CMK (cell line): ENCODE data around the gene MORC3.
A peak's percentile ranks its signal among the peaks of the same experiment; 100 is the strongest.
"Not testable (repeated sequence)": the region's sequence is repeated elsewhere in the genome, so short reads cannot be mapped to it uniquely, and the experiment has no call there.

Source experiments
- DNase-seq: peaks from one replicate; pipeline ENCODE4 v3.0.0-alpha.2; 2010; ENCODE audit warnings: low read depth

The MORC3 gene

DNA sequence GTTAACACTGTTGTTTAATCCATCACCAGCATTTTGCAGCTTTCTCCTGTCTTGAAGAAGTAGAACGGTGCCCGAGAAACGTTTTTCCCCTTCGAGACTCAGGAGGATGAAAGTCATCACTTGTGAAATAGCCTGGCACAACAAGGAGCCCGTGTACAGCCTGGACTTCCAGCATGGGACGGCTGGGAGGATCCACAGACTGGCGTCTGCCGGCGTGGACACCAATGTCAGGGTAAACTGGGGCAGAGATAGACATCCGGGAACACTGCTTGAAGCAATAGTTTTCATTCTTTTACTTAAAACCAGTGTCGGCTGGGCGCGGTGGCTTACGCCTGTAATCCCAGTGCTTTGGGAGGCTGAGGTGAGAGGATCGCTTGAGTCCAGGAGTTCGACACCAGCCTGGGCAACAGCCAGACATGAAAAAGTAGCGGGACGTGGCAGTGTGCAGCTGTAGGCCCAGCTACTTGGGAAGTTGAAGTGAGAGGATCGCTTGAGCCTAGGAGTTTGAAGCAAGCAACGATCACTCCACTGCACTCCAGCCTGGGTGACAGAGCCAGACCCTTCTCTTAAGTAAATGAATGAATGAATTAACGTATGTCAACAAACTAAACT lies 66.1 kb downstream of the MORC3 start:
- no peak for DNase-seq

DNA sequence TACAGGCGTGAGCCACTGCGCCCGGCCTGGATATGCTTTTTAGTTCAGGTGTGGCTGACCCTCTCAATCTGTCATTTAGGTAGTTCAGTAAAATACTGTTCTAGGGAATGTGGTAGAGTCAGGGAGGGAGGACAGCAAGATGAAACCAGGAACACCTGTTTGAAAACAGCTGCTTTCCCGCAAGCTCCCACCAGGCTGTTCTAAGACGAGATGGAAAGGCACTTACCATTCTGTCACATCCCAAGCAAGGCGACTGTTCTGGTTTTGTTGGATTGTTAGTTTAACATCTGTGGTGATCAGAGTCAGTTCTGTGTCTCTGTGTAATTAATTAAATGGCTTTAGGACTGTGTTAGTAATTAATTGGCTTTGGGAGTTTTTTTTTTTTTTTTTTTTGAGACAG lies 68.1 kb downstream of the MORC3 start:
- no peak for DNase-seq

DNA sequence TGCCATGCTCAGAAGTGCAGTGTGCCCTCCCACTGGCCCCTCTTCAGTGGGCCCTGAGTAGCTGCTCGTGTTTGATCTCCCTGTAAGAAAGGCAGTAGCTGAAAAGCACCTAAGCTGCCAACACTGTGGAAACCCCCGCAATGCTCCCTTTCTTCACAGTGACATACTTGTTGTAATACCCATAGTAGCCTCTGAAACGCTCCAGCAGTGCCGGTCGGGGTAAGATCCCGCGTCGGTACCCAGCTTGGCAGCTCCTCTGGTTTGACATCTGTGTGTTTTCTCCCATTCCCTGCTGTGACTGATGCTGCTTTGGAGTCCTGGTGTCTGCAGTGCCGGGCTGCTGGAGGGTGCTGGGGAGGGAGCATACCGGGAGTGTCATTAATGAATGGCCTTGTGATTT lies 68.8 kb downstream of the MORC3 start:
- DNase-seq = no peak

DNA sequence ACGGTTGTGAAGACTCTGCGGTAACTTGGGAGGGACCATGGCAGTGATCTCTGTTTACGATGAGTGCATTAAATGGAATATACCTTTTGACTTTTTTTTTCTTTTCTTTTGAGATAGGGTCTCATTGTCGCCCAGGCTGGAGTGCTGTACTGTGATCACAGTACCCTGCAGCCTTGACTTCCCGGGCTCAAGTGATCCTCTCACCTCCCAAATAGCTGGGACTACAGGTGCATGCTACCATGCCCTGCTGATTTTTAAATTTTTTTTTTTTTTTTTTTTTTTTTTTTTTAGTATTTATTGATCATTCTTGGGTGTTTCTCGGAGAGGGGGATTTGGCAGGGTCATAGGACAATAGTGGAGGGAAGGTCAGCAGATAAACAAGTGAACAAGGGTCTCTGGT lies 71.7 kb downstream of the MORC3 start:
- DNase-seq = not testable (repeated sequence)

DNA sequence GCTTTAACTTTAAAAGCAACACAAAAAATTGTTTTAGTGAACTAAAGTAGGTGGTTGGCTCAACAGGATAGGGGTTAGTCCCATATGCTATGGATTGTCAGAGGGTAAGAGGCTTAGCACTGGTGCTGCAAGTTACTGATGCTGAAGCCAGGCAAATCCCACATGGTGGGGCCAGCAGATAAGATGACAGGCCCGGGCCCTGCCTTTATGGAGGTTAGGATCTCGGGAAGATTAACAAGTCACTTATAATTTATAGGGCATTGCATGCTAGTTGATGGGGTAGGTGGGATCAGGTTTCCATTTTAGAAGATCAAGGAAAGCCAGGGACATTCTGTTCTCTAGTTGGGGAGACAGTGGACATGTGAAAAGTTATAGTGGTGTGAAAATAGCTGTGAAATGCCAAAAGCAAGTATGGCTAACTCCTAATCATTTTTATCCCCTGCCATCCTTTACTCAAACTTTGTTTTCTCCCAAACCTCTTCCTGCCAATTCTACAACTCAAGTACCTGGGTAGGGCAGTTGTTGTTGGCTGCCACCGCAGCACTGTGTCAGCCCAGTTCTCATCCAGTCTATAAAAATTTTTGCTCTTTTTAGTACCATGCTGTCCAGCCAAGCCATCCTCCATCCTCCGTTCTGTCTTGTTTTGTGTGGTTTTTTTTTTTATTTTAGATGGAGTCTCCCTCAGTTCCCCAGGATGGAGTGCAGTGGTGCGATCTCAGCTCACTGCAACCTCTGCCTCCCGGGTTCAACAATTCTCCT lies 75.5 kb downstream of the MORC3 start:
- no peak for DNase-seq

DNA sequence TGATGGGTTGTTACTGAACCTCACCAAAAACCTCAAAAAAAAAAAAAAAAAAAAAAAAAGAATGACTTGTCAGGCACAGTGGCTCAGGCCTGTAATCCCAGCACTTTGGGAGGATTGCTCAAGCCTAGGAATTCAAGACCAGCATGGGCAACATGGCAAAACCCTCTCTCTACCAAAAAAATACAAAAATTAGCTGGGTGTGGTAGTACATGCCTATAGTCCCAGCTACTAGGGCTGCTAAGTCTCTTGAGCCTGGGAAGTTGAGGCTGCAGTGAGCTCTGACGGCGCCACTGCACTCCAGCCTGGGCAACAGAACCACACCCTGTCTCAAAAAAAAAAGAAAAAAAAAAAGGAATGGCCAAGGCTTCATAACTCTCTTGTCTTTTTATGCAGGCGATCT lies 76.3 kb downstream of the MORC3 start:
- DNase-seq = no peak

DNA sequence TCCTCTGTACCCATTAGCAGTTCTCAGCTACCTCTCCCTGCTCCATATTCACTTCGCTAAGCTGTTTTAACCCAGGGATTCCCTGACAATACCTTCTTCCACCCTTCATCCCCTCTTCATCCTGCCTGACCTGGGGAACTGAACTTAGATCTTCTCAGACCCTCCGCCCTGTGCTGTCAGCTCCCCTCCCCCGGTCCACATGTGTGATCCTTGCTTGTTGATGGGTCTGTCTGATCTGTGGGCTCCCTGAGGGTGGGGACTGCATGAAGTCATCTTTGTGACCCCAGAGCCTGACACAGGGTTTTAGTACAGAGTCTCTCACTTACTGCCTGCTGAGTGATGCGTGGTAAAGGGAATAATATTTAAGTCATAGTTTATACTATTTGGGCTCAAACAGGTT lies 77.0 kb downstream of the MORC3 start:
- DNase-seq = no peak

DNA sequence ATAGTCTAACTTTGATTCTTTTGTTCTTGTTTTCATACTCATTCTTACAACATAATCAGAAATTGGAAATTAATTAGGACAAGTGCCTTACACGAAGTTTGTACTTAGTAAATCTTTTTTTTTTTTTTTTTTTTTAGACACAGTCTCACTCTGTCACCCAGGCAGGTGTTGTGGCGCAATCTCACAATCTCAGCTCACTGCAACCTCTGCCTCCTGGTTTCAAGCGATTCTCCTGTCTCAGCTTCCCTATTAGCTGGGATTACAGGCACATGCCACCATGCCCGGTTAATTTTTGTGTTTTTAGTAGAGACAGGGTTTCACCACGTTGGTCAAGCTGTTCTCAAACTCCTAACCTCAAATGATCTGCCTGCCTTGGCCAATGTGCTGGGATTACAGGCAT lies 77.6 kb downstream of the MORC3 start:
- no peak for DNase-seq

DNA sequence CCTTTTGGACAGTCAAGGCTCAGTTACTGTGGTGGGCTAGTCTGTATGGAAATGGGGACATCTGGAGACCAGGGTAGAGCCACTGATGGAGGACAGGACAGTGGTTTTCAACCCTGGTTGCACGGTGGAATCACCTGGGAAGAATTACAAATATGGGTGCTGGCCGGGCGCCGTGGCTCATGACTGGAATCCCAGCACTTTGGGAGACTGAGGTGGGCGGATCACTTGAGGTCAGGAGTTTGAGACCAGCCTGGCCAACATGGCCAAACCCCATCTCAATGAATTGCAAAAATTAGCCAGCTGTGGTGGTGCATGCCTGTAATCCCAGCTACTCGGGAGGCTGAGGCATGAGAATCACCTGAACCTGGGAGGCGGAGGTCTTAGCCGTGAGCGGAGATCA lies 79.7 kb downstream of the MORC3 start:
- not testable (repeated sequence) for DNase-seq

DNA sequence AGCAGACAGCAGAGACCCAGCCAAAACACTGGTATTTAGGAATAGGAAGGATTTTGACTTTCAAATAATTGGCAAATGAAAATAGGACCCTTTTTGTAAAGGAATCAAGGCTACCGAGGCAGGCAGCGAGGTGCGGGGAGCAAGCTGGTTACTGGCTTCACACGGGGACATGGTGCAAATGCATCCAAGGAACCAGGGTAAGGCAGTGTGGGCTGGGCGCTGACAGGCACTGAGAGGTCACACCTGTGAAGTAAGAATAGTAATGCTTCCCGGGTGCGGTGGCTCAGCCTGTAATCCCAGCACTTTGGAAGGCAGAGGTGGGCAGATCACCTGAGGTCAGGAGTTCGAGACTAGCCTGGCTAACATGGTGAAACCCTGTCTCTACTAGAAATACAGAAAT lies 80.7 kb downstream of the MORC3 start:
- no peak for DNase-seq

DNA sequence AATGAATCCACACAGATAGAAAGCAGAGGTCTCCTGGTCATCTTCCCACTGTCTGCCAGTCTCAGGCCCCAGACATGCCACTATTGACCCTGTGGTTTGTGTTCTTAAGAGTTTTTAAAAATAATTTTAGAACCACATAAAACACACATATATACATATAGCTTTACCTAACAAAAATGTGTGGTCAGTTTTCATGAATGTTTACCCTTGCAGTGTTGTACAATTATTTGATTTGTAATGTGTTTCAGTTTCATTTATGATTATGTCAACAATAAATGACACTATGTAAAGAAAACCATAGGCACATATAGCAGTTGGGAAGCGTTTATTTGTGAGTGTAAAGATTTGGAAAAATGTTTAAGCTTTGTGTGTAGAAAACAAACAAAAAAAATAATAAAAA lies 82.3 kb downstream of the MORC3 start:
- DNase-seq = no peak

DNA sequence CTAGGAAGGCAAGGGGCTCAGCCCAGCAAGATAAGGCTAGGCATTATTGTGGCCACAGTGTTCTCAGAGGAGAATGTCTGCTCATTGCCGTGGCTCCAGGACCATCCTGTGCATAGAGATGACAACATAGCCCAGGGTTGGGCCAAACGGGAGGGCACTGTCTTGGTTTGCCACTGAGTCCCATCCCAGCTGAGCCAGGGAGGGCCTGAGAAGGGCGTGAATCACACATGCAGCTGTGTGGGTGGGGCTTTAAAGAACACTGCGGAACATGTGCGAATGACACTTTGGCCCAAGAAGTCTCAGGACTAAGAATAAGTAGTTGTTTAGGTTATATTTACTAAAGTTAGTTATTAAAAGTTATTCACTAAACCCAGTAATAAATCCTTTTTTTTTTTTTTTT lies 83.7 kb downstream of the MORC3 start:
- no peak for DNase-seq

DNA sequence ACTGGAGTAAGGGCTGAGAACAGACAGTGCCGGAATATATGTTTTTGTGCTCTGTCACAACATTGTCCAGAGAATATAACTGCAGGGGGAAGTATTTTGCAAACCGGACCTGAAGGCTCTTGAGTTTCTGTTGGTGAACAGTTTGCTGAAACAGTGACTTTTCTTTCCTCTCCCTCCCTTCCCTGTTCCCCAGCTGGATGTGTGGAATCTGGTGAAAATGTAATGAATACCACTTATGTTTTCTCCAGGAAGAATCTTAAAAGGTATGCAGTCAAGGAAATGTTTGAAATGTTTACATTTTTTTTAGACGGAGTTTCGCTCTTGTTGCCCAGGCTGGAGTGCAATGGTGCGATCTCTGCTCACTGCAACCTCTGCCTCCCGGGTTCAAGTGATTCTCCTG lies 88.6 kb downstream of the MORC3 start:
- no peak for DNase-seq

DNA sequence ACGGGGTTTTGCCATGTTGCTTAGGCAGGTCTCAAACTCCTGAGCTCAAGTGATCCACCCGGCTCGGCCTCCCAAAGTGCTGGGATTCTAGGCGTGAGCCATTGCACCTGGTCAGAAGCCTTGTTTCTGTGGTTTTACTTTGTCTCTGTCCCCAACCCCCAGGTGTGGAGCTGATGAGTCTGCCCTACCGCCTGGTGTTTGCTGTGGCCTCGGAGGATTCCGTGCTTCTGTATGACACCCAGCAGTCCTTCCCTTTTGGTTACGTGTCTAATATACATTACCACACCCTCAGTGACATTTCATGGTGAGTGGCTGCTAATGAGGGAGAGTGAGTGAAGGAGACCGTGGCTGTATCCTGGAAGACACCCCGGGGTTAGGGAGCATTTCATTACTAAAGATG lies 91.3 kb downstream of the MORC3 start:
- DNase-seq = no peak

DNA sequence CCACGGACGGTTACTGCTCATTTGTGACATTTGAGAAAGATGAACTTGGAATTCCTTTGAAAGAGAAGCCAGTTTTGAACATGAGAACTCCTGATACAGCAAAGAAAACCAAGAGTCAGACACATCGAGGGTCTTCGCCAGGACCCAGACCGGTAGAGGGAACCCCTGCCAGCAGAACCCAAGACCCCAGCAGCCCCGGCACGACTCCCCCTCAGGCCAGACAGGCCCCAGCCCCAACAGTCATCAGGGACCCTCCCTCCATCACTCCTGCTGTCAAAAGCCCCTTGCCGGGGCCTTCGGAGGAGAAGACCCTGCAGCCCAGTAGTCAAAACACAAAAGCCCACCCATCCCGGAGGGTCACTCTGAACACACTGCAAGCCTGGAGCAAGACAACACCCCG lies 92.9 kb downstream of the MORC3 start:
- DNase-seq = no peak

DNA sequence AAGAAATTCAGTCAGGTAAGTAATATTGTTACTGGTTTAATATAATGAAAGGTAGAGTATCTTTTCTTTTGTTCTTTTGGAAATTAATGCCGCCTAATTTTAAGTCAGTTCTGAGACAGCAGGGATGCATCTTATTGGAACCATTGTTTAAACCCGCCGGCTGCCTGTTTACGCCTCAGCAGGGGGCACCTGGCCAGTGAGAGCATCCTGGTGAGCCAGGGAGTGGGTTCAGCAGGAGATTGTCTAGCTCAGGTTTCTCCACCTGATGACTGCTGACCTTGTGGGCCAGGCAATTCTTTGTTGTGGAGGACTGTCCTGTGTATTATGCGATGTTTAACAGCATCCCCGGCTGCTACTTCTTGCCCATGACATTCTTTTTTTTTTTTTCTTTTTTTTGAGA lies 95.4 kb downstream of the MORC3 start:
- DNase-seq = no peak

DNA sequence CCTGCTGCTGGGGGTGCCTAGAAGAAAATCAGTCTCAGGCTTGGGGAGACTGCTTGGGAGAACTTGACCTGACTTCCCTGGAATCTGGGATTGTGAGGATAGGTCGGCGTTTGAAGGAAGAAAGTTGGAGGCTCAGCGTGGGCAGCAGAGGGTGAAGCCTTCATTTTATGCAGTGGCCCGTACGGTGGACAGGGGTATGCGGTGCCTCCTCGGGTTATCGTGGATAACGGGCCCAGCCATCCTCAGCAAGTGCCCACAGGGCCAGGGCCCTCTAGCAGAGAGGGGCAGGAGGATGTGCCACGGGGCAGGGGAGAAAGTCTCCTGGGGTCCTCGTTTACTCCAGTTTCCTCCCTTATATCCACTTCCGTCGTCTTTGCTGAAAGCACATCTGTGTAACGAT lies 99.2 kb downstream of the MORC3 start:
- DNase-seq = no peak

DNA sequence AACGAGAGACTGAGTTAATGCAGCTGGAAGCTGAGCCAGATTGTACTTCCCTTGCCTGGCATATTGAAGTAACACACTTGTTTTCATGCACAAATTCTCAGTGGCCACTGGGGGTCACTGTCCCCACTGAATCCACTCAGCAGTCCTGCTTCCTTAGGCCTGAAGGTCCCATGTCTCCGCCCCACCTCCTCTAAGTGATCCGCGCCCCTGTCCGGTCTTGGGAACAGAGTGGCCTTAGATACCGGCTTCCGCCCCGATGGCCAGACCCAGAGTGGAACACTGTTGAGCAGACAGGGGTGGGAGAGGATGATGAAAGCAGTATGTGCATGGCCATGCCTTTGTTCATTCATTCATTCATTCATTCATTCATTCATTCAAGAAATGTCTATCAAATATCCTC lies 100.0 kb downstream of the MORC3 start:
- DNase-seq = peak; percentile 67

DNA sequence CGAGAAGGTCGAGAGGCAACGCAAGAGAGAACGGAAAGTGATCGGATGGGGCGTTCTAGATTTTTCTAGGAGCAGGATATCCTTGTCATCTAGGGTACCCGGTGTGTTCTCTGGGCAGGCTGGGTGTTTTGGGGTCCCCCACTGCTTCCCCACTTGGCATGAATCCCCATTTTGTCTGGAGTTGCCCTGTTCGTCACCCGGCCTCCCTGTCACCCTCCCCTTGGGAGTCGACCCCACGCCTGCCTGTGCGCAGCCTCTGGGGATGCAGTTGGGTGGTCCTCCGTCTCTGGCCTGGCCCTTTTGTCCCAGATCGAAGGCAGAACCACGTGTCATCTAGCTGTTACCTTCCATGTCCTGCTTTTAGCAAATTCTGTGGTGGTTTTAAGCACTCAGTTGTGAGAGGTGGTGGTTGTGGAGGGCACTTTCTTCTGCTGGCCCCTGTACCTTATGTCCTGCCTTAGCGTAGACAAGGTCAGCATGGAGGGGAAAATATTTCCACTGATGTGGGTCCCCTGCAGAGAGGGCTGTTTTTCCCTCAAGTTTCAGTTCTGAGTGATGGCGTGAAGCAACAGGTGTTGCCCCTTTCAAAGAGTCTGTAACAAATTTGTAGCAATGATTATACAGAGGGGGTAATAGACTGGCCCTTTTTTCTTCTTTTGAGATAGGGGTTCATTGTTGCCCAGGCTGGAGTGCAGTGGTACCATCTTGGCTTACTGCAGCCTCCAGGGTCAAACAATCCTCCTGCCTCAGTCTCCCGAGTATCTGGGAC lies 100.8 kb downstream of the MORC3 start:
- DNase-seq = no peak

DNA sequence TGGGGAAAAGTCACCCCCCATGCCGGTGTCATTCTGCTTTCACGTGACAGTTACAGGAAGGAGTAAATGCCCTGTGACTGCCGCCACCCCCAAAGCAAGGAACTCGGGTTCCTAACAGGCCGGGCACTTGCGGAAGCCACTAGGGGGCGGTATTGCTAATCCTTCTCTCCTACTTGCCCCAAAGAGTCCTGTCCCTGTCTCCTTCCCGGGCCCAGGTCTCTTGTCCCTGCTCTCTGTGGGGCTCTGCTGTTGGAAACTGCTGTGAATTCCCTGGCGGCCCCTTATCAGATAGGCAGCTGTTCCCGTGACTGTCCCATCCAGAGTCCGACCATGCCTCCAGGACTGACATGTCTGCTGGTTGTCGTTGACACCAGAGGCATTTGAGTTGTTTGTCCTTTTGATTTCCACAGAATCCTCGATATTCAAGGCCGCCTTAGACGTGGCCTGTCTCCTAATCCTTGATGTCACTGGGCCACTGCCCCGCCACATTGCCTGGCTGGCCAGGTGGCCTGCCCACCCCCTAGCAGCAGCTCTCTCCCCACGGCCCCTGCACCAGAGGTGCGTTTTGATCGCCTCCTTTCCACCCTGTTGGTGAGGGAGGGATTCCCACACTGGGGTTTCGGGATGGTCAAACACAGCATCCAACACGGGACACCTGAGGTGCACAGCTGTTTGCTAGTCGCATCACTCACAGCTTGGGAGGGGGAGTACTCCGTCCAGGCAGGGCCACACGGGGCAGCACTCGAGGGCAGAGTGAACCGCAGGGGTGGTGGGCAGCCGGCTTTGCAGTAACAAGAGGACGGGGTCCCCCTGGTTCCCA lies 102.5 kb downstream of the MORC3 start:
- peak; percentile 72 for DNase-seq

DNA sequence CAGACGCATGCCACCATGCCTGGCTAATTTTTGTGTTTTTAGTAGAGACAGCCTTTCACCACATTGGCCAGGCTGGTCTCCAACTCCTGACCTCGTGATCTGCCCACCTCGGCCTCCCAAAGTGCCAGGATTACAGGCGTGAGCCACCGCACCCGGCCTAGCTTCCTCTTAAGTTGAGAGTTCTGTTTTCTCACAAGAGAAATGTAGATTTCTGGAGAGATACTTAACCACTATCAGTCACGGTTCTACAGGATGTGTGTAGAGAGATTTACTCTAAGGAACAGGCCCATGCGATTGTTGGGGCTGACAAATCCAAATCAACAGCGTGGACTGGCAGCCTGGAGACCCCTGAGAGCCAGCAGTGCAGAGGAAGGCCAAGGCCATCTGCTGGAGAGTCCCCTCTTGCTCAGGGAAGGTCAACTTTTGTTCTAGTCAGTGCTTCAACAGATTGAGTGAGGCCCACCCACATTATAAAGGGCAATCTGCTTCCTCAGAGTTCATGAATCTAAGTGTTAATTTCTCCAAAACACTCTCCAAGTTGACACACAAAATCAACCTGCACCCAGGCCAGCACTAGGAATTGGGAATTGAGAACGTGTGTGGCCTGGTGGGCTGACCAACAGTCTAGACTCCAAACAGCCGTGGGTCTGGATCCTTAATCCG lies 103.9 kb downstream of the MORC3 start:
- peak; percentile 54 for DNase-seq

DNA sequence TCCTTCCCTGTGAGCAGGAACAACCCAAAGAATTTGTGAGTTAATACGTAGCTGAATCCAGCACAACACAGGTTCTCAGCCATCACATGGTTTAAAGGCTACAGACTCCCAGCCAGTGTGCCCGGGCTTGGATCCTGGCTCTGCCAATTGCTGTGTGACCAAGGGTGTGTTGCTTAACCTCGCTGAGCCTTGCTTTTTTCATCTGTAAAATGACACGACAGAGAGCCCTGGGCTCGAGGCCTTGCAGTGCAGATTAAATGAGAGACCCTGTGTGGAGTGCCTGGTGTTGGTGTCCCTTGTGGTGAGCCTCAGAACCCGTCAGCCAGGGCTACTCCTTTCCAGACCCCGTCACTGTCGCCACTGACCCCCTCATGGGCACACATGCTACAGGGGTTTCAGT lies 104.6 kb downstream of the MORC3 start:
- no peak for DNase-seq
